SKM-1 (cell line): ENCODE measurements around the gene TMC8.
"Not testable (repeated sequence)": the region's sequence is repeated elsewhere in the genome, so short reads cannot be mapped to it uniquely, and the experiment has no call there.

Experiments
- DNase-seq: peaks from one replicate; lab custom pipeline; 2025; ENCODE audit not compliant: unreplicated experiment; lab: John Stamatoyannopoulos, UW

TMC8 gene

DNA sequence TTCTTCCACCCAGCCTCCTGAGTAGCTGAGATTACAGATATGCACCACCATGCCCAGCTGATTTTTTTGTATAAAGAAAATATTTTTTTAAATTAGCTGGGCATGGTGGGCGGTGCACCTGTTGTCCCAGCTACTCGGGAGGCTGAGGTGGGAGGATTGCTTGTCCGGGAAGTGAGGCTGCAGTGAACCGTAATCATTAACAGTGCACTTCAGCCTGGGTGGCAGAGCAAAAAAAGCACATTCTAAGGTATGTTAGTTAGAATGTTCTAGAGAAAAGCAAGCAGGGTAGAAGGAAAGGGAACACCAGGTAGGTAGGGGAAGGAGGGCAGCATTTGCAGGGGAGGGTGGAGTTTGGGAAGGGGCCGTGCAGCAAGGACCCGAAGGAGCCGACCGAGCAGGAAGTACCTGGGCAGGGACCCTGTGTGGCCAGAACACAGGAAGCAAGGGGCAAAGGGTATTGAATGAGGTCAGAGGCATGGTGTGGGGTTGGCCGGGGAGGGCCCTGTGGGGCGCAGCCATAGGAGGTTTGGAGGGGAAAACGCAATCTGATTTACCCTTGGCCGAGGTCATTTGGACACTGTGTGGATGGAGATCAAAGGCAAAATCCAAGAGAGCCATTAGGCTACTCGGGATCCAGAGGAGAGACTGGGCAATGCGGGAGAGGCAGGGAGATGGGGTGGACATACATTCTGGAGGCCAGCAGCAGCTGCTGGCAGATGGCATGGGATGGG is 17.9 kb downstream of the TMC8 start:
- DNase-seq, result no peak

DNA sequence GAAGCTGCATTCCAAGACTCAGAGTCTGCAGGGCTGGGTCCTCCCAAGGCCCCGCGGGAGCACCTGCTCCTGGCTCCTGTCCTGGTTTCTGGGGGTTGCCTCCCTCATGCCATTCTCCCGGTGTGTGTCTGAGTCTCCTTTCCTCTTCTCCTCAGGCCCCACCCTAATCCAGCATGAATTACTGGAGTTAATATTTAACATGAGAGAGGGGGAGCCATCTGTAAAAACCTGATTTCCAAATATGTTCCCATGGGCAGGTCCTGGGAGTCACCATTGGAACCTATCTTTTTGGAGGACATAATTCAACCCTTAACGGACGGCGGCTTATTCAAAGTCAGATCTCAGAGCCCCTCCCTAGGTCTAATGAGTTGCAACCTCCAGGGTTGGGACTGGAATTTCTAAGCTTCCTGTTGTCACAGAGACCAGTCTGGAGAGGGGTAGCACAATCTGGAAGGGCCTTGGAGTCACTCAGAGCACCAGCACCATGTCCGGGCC is 21.0 kb downstream of the TMC8 start:
- no peak for DNase-seq

DNA sequence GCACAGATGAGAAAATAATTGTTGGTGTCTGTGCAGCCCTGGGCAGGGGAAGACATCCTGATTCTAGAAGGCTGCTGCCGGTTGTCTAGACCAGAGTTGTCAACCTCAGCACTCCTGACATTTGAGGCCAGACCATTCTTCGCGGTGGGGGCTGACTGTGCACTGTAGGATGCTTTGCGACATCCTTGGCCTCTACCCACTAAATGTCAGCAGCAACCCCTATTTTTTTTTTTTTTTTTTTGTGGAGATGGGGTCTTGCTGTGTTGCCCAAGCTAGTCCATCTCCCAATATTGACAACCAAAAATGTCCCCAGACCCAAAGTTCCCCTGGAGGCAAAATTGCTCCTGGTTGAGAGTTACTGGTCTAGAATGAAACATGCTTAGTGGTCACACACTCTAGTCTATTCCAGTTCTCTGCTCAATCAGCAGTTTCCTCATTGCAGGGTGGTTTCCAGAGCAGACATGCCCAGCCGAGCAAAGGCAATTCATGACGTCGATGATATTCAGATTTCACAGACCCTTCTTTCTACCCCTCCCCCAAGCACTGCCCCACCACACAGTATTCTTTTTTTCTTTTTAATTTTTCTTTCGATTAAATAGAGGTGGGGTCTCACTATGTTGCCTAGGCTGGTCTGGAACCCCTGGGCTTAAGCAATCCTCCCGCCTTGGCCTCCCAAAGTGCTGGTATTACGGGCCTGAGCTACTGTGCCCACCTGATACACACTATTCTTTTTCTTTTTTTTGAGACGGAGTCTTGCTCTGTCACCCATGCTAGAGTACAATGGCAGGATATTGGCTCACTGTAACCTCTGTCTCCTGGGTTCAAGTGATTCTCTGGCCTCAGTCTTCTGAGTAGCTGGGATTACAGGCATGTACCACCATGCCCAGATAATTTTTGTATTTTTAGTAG is 24.6 kb downstream of the TMC8 start:
- DNase-seq, result peak; percentile 40

DNA sequence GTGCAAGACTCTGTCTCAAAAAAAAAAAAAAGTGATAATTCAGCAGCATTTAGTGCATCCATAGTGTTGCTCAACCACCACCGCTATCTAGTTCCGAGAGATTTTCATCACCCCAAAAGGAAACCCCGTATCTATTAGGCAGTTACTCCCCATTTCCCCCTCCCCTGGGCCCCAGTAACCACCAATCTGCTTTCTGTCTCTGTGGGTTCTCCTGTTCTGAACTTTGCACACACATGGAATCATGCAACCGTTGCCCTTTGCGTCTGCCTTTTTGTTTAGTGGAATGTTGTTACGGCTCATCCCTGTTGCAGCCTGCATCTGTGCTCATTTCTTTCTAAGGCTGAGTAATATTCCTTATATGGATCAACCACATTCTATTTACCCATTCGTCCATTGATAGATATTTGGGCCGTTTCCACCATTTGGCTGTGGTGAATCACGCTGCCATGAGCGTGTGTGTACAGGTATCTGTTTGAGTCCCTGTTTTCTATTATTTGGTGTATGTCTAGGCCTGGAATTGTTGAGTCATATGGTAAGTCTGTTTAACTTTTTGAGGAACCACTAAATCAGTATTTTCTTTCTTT is 29.1 kb downstream of the TMC8 start:
- DNase-seq, result peak; percentile 47

DNA sequence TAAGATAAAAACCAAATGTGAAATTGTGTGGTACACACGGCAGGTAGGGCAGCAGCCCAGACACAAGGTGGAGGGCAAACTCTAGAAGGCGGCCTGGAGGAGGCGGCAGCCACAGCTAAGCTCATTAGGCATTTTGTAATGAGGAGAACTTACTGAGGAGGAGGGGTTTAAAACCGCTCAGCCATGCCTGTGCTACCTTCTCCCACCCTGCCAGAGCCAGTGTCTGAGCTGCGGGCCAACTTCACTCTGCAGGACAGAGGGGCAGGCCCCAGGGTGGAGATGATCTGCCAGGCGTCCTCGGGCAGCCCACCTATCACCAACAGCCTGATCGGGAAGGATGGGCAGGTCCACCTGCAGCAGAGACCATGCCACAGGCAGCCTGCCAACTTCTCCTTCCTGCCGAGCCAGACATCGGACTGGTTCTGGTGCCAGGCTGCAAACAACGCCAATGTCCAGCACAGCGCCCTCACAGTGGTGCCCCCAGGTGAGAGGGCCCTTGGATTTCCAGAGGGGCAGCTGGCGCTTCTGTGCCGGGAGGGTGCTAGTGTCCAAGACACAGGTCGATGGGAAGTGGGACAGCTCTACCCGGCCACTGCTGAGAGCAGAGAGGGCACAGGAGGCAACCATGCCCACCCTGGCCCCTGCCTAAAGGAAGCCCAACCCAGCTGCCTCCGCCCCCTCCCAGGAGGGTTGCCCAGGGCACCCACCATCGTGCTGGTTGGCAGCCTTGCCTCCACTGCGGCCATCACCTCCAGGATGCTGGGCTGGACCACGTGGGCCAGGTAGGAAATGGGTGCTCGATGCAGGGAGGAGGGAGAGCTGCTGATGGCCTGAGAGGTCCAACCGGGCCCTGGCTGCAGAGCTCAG is 33.5 kb downstream of the TMC8 start:
- DNase-seq, result no peak

DNA sequence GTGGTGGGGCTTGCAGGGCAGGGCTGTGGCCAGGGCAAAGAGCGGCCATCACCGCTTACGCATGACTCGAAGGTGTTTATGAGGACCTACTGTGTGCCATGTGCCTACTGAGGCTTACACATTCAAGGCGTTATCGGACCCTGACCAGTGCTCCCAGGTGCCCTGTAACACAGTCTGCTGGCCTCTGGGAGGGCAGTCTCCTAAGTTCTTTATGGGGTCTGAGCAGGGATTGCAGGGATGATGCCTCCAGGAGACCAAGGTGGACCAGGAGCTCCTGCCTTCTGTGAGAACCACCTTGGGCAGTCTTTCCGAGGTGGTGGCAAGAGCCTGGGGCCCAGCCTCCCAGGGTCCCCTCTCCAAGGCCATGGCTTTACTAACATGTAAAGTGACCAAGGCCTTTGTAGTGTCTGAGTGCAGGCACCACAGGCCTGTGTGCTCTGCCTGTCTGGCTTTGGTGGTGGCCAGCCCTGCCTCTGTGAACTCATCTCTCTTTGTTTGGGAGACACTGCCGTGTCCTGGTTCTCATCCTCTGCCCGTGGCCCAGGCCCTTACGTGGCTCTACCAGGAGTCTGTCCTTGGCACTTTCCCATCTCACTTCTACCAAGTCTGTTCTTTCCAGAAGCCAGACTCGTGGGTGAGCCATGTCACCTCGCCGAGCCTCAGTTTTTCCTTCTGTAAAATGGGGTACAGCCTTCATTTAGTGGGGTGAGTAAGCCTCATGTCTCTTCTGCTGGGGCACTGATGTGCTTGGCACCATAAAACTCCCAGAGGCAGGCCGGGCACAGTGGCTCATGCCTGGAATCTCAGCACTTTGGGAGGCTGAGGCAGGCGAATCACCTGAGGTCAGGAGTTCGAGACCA is 34.4 kb downstream of the TMC8 start:
- DNase-seq, result no peak

DNA sequence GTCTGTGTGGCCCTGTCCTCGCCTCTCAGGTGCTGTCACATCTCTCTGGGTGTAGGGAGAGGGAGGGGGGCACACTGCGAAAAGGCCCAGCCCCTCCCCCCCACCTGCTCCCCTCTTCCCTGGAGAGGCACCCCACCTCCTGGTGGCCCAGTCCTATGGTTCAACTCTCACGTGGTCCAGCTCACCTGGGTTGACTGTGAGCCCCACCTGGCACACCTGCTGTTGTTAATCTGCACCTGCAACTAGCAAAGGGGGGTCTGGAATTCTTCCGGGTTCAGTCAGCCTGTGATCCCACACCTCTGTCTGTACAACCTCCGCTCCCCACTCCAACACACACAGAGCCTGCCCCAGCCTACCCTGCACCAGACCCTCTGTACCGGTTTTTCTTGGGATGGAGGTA is 35.8 kb downstream of the TMC8 start:
- DNase-seq, result no peak

DNA sequence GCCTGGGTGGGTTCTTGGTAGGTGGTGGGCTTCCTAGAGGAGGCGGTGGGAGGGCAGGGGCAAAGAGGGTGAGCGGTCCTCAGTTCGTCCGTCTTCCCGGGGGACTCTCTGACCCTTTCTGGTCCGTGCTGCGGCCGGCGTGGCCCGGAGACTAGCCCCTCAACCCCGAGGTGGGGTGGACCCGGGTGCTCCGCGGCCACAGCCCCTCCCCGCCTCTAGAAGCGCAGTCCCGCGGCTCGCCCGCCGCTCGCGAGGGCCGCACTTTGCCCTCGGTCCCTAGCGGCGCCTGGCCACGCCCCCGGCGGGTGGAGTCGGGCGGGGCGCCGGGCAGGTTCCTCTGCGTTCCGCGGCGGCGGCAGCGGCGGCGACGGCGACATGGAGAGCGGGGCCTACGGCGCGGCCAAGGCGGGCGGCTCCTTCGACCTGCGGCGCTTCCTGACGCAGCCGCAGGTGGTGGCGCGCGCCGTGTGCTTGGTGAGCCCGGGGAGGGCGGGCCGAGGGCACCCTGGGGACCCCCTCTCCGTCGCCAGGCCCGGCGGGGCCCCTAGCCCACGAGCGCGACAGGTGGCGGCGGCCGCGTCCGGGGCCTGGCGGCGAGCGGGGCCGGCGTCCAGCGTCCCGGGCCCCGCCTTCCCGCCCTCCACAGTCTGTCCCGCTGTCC is 37.8 kb downstream of the TMC8 start, which contains the start of gene SYNGR2:
TSS of gene SYNGR2 (plus strand) at position 340 of the 661 bp plus-strand sequence. CDS start at position 376, 36 bp downstream.
- peak; percentile 70 for DNase-seq

DNA sequence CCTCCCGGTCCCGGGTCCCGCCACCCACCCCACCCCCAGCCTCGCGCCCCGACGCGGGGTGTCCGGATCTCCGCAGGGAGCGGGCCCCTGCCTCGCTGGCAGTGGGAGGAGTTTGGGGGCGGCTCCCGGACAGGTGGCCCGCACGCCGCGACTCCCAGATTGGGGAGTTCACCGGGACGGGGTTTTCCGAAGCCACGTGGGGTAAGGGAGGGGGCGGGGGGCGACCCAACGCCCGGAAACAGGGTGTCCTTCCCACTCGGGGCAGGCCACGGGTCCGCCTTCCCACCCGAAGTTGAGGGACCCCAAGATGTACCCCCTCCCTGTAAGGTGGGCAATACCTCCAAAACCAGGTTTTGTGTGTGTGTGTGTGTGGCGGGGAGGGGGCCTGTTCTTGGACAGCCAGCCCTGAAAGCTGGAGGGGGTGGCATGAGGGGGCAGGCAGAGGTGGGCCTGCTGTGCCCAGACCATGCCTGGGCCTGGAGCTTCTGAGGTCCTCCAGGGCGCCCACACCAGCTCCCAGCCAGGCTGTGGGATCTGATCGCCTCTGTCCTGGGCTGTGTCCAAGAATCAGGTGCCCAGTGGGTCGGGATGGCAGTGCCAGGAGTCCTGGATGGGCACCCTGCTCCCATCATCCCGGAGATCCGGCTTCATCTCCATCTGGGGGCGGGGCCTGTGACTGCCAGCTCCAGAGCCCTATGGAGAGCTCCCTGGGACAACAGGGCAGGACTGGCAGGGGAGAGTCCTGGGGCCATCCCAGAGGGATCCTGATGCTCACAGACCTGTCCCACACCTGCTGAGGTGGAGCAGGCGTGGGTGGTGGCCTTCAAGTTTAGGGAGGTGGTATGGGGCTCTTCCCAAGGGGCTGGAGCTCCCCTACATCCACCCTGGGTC is 38.6 kb downstream of the TMC8 start:
- DNase-seq, result no peak

DNA sequence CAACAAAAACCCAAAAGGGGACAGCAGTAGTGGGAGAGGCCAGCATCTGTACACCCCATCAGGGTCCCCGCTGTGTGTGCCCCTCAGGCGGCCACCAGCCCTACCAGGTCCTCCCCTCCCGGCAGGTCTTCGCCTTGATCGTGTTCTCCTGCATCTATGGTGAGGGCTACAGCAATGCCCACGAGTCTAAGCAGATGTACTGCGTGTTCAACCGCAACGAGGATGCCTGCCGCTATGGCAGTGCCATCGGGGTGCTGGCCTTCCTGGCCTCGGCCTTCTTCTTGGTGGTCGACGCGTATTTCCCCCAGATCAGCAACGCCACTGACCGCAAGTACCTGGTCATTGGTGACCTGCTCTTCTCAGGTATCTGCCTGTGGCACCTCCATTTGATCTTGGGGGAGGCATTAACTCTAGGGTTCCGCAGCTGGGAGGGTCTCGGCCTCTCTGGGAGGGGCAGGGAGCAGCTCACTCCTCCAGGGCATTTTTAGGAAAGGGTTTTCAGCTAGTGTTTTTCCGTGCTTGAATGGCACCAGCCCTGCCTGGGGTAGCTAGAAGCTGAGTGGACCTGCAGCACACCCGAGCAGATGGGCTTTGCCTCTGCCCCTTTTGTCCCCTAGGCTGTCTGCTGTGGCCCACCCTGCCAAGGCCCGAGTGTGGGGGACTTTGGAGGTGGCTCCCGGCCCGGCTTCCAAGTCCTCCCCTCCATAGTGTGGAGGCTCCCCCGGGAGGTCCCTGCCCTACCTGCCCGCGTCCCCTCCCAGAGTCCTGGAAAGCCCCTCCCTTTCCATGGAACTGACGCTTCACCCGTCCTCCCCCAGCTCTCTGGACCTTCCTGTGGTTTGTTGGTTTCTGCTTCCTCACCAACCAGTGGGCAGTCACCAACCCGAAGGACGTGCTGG is 40.4 kb downstream of the TMC8 start:
- no peak for DNase-seq

DNA sequence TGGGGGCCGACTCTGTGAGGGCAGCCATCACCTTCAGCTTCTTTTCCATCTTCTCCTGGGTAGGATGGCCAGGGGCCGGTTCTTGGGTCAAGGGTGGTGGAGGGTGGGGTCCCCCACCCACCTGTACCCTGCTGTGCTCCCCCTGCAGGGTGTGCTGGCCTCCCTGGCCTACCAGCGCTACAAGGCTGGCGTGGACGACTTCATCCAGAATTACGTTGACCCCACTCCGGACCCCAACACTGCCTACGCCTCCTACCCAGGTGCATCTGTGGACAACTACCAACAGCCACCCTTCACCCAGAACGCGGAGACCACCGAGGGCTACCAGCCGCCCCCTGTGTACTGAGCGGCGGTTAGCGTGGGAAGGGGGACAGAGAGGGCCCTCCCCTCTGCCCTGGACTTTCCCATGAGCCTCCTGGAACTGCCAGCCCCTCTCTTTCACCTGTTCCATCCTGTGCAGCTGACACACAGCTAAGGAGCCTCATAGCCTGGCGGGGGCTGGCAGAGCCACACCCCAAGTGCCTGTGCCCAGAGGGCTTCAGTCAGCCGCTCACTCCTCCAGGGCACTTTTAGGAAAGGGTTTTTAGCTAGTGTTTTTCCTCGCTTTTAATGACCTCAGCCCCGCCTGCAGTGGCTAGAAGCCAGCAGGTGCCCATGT is 41.1 kb downstream of the TMC8 start:
- DNase-seq, result not testable (repeated sequence)

DNA sequence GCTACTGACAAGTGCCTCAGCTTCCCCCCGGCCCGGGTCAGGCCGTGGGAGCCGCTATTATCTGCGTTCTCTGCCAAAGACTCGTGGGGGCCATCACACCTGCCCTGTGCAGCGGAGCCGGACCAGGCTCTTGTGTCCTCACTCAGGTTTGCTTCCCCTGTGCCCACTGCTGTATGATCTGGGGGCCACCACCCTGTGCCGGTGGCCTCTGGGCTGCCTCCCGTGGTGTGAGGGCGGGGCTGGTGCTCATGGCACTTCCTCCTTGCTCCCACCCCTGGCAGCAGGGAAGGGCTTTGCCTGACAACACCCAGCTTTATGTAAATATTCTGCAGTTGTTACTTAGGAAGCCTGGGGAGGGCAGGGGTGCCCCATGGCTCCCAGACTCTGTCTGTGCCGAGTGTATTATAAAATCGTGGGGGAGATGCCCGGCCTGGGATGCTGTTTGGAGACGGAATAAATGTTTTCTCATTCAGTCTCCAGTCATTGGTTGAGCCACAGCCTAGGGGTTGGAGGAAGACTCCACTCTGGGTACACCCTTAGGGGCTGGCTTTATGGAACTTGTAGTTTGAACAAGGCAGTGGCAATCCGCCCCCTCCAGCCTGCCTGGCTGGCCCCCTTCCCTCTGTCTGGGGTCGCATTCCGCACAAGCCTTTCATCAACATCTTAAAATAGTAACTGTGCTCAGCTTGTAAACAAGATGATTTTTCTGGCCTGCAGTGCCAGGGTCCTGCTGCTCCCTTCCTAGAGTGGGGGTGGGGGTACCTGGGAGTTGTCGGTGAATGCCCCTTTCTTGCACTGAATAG is 41.9 kb downstream of the TMC8 start:
- DNase-seq, result no peak

DNA sequence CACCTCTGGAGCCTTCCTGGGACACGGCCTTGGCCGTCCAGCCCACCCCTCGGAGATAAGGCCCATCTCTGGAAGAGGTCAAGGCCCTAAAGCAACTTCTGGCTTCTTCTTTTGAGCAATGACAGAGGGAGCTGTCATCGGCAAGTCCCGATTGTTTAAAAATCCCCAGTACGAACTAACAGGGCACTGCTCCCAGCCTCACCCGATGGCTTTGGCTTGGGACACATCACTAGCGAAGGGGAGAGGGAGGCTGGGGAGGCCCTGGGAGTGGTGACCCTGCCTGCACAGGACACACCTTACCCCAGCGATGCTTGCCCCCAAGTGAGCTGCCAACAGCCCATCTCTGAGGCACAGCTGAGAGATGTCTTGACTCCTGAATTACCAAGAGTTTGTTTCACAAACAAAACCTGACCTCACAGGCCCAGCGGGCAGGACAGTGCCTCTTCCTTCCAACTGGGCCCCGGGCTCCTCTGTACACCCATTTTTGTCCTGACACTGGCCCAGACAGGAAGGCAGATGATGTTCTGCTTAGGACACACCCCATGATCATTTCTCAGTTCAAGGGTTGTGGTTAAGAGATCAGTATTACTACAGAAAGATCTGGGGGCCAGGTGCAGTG is 42.6 kb downstream of the TMC8 start:
- DNase-seq, result no peak

DNA sequence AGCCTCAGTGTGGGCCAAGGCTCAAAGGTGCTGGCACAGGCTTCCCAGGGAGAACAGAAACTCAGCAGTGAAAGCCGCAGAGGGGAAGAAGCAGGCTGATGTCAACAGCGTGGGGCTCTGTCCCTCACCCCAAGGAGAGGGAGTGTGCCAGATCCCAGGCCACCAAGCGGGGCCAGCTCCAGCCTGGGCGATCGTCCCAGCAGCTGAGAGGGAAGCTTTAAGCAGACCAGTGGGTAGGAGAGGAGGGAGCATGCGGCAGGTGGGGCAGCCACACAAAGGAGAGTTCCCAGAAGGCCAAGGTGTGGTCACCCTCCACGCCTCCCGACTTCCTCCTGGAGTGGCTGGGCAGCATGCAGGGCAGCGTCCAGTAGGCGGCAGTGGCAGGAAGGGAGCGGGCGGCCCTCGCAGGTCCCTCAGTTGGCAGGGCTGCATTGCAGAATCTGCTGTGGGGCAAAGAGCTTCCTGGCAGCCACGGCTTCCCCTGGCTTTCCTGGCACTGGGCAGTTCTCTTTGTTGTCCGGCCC is 43.8 kb downstream of the TMC8 start:
- DNase-seq, result no peak
